HL-60 (cell line): Measurements from ENCODE around the gene CEP44.
"Not testable (repeated sequence)": the region's sequence is repeated elsewhere in the genome, so short reads cannot be mapped to it uniquely, and the experiment has no call there.

Experiments
- DNase-seq, 2 experiments: peaks; one replicate each; pipeline ENCODE4 v3.0.0-alpha.2; 2010 to 2020; ENCODE audit warnings: low read depth in 1 of 2, low spot score in 1 of 2
- H3K27ac ChIP-seq: fragments of 250-450 bp; sonication (Bioruptor Pico); replicated peaks from 2 replicates; pipeline ENCODE4 v1.5.1; 2020; ENCODE audit warnings: mild to moderate bottlenecking, moderate library complexity
- H3K27me3 ChIP-seq: fragments of 250-450 bp; sonication (Bioruptor Pico); 2 replicates; pipeline ENCODE4 v1.5.1; 2021; ENCODE audit warnings: mild to moderate bottlenecking, moderate library complexity; ENCODE audit not compliant: insufficient read depth, poor library complexity, severe bottlenecking
- H3K4me3 ChIP-seq: replicated peaks from 2 replicates; pipeline ENCODE4 v1.5.1; 2011; ENCODE audit warnings: mild to moderate bottlenecking, control low read depth, low read length; ENCODE audit not compliant: insufficient read depth
- GABPA ChIP-seq: IDR thresholded peaks from 2 replicates; pipeline ENCODE4 v1.6.1; 2012; ENCODE audit warnings: low read depth
- POLR2AphosphoS5 ChIP-seq: IDR thresholded peaks from 2 replicates; pipeline ENCODE4 v1.6.1; 2012; ENCODE audit warnings: low read depth
- SPI1 ChIP-seq: IDR thresholded peaks from 2 replicates; pipeline ENCODE4 v1.6.1; 2012; ENCODE audit warnings: low read depth, mild to moderate bottlenecking, borderline replicate concordance
- TF ChIP-seq, protein P1 (sequence below): IDR thresholded peaks from one replicate; pipeline ENCODE4 v1.5.1; 2011; ENCODE audit warnings: low read length, control low read depth, inconsistent platforms; ENCODE audit not compliant: insufficient read depth
- TF ChIP-seq, protein P2 (sequence below): IDR thresholded peaks from 2 replicates; pipeline ENCODE4 v1.6.1; 2012; ENCODE audit warnings: low read depth; ENCODE audit not compliant: insufficient replicate concordance

Gene CEP44

DNA sequence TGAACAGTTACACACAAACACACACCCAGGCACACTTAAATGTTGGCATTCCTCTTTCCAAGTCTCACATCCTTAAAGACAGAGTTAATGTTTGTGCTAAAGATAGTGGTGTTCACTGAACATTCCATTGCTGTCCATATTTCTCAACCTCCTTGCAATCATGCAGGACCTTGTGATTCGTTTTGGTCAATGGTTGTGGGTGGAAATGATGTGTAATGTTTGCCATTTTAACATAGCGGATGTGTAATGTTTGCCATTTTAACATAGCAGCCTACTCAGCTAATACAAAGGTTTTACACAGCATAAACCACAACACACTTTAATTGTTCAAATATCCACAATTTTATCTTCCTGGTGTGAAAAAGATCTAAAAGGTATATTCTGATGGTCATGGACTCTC is 93.9 kb downstream of the CEP44 start:
- H3K4me3 ChIP-seq: no peak overlapping the region
- no peak for TF ChIP-seq SPI1
- TF ChIP-seq, protein P1, sequence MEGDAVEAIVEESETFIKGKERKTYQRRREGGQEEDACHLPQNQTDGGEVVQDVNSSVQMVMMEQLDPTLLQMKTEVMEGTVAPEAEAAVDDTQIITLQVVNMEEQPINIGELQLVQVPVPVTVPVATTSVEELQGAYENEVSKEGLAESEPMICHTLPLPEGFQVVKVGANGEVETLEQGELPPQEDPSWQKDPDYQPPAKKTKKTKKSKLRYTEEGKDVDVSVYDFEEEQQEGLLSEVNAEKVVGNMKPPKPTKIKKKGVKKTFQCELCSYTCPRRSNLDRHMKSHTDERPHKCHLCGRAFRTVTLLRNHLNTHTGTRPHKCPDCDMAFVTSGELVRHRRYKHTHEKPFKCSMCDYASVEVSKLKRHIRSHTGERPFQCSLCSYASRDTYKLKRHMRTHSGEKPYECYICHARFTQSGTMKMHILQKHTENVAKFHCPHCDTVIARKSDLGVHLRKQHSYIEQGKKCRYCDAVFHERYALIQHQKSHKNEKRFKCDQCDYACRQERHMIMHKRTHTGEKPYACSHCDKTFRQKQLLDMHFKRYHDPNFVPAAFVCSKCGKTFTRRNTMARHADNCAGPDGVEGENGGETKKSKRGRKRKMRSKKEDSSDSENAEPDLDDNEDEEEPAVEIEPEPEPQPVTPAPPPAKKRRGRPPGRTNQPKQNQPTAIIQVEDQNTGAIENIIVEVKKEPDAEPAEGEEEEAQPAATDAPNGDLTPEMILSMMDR: no peak
- TF ChIP-seq POLR2AphosphoS5: no peak
- no peak for TF ChIP-seq GABPA
- TF ChIP-seq, protein P2, sequence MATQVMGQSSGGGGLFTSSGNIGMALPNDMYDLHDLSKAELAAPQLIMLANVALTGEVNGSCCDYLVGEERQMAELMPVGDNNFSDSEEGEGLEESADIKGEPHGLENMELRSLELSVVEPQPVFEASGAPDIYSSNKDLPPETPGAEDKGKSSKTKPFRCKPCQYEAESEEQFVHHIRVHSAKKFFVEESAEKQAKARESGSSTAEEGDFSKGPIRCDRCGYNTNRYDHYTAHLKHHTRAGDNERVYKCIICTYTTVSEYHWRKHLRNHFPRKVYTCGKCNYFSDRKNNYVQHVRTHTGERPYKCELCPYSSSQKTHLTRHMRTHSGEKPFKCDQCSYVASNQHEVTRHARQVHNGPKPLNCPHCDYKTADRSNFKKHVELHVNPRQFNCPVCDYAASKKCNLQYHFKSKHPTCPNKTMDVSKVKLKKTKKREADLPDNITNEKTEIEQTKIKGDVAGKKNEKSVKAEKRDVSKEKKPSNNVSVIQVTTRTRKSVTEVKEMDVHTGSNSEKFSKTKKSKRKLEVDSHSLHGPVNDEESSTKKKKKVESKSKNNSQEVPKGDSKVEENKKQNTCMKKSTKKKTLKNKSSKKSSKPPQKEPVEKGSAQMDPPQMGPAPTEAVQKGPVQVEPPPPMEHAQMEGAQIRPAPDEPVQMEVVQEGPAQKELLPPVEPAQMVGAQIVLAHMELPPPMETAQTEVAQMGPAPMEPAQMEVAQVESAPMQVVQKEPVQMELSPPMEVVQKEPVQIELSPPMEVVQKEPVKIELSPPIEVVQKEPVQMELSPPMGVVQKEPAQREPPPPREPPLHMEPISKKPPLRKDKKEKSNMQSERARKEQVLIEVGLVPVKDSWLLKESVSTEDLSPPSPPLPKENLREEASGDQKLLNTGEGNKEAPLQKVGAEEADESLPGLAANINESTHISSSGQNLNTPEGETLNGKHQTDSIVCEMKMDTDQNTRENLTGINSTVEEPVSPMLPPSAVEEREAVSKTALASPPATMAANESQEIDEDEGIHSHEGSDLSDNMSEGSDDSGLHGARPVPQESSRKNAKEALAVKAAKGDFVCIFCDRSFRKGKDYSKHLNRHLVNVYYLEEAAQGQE: no peak
- no peak overlapping the region for H3K27ac ChIP-seq
- no peak for DNase-seq
- H3K27me3 ChIP-seq: no peaks in the 10 kb centered on the region

DNA sequence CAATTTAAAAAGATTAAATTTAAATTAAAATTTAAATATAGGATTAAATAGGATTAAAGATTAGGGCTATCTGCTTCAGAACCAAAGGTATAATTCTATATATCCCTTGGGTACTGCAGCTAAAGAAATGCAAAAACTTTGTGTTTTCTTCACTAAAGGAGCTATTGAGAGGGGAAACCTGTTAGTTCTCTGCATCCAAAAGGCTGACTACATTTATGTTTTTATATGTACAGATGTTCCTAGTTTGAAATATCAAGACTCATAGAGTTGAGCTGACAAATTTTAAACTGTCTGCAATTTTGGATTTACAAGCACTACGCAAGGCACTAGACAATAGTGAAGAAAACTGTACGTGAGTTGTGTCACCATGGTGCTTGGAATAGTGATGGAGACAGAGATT is 95.2 kb downstream of the CEP44 start:
- H3K27me3 ChIP-seq: no peaks in the 10 kb centered on the region
- no peak for TF ChIP-seq GABPA
- TF ChIP-seq, protein P2: no peak
- TF ChIP-seq SPI1: no peak
- TF ChIP-seq, protein P1: no peak
- no peak for TF ChIP-seq POLR2AphosphoS5
- no peak for DNase-seq
- H3K27ac ChIP-seq: no peak overlapping the region
- no peak overlapping the region for H3K4me3 ChIP-seq

DNA sequence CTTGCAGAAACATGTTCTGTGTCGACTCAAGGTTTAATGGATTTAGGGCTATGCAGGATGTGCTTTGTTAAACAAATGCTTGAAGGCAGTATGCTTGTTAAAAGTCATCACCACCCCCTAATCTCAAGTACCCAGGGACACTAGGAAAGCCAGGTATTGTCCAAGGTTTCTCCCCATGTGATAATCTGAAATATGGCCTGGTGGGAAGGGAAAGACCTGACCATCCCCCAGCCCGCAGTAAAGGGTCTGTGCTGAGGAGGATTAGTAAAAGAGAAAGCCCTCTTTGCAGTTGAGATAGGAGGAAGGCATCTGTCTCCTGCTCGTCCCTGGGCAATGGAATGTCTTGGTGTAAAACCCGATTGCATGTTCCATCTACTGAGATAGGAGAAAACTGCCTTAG is 96.5 kb downstream of the CEP44 start:
- not testable (repeated sequence) for H3K27ac ChIP-seq, DNase-seq, H3K27me3 ChIP-seq

DNA sequence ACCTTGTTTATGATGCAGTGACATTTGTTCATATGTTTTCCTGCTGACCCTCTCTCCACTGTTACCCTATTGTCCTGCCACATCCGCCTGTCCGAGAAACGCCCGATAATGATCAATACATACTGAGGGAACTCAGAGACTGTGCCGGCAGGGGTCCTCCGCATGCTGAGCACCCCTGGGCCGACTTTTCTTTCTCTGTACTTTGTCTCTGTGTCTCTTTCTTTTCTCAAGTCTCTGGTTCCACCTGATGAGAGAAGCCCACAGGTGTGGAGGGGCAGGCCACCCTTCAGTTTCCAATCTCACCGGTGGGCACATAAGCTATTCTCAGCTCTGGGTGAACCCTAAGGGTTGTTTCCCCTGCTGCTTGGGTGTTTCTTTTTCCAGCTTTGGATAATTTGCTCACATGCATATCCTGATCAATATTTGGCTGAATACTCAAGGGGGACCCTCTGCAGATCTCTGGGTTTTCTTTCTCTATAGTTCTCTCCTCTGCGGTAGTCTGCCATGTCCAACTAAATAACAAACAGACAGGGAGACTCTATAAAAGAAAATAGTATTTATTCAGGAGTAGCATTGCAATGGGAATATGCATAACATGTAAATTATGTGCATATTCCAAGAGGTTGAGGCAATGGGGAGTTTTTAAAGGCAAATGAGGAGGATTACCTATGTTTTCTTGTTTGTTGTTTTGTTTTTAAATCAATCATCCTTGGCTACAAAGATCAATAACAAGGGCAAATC is 97.2 kb downstream of the CEP44 start:
- Histone ChIP-seq H3K27me3 (no peaks in the 10 kb centered on the region), H3K27ac (no peak overlapping the region), H3K4me3 (no peak overlapping the region)
- DNase-seq: no peak
- TF ChIP-seq, protein P2: no peak
- TF ChIP-seq GABPA: no peak

More for the DNA sequence above, 96.5 kb downstream of the CEP44 start:
- not testable (repeated sequence) for H3K4me3 ChIP-seq
